ENCODE measurements around the gene CHRNA4.

DNA sequence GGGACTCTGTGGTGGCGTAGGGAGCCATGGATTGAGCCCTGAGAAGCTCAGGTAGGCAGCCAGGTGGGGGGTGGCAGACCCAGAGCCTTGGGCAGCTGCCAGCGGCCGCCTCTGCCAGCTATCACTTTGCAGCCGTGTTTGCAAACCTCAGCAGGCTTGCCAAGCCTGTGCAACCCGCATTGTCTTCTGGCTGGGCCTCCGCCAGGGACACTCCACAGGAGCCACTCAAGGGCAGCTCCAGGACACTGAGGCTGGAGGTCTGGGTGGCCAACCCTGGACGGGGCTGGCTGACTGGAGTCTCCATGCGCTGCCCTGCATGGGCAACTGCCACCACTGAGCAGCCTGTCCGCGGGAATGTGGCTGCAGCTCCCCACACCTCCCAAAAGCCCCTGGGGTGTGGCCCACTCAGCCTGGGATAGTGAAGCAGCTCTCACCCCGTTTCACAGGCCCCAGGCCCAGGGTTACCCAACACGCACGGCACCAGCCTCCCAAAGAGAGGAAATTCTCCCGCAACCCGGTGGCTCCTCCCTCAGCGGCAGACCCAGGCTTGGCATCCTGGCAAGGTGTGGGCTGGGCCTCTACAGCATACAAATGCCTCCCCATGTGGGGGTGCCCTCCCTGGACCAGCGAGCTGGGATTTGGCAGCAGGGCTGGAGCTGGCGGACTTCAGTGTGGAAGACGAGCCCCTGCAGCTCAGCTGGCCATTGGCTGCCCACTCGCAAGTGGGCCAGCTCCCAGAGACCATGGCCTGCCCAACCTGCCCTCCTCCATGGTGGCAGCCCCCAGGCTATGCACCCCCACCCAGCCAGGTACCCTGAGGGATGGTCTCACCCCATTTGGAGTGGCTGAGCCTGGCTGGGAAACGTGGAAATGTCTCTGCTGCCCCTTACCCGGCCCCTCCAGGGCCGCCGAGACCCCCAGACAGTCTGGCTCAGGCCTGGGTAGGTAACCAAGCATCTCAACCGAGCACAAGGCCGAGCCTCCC lies 2.9 kb downstream of the CHRNA4 start:
- TF ChIP-seq EZH2 (IDR thresholded peaks at IDR 0.05; ENCODE audit: borderline replicate concordance, low read depth, low read length, severe bottlenecking) (no peak), CTCF (IDR thresholded peaks at IDR 0.05; ENCODE audit: extremely low read depth in 1 of 2, insufficient read depth in 1 of 2, low read depth in 1 of 2, low read length in 2 of 2) (no peak), FOS (IDR thresholded peaks at IDR 0.05; ENCODE audit: borderline replicate concordance, insufficient read depth, low read length) (no peak), POLR2A (IDR thresholded peaks at IDR 0.05; ENCODE audit: low read depth, low read length) (no peak), JUN (IDR thresholded peaks at IDR 0.05; ENCODE audit: borderline replicate concordance, insufficient read depth, insufficient read length, low read depth) (no peak), MYC (IDR thresholded peaks at IDR 0.05; ENCODE audit: low read depth, low read length) (no peak)
- TF ChIP-seq, protein P1, sequence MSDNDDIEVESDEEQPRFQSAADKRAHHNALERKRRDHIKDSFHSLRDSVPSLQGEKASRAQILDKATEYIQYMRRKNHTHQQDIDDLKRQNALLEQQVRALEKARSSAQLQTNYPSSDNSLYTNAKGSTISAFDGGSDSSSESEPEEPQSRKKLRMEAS (IDR thresholded peaks at IDR 0.05; ENCODE audit: insufficient read depth, insufficient read length): no peak

Measured in endothelial cell of umbilical vein (primary cell).